Right cardiac atrium (tissue), 5 donors: ENCODE results near the gene CD2. TPM values are rescaled to one million over a fixed set of nuclear protein-coding genes. Genes with fewer than 3 reads are reported as not detected.
A peak's percentile ranks its signal among the peaks of the same experiment; 100 is the strongest.

ENCODE experiments used
- ATAC-seq, 2 donors: fragments of 200-7000 bp; cut with Tn5 transposase; one replicate each; pipeline versions ENCODE4 v1.8.0 to v1.9.1; 2020; ENCODE audit warnings: moderate library complexity in 2 of 2, mild to moderate bottlenecking in 1 of 2
- DNase-seq, 3 donors: peaks; one replicate each; pipeline ENCODE4 v3.0.0-alpha.2; 2020
- H3K27ac ChIP-seq: one replicate; pipeline ENCODE4 v1.5.1; 2013; ENCODE audit warnings: mild to moderate bottlenecking, low read length, control low read depth, moderate library complexity
- H3K27me3 ChIP-seq: one replicate; pipeline ENCODE4 v1.6.1; 2013; ENCODE audit not compliant: control insufficient read depth, insufficient read depth
- H3K4me1 ChIP-seq: one replicate; pipeline ENCODE4 v1.6.1; 2013; ENCODE audit warnings: low read length; ENCODE audit not compliant: control insufficient read depth, insufficient read depth
- H3K4me3 ChIP-seq: one replicate; pipeline ENCODE4 v1.5.1; 2013; ENCODE audit warnings: low read length, control low read depth
- H3K9me3 ChIP-seq: one replicate; pipeline ENCODE4 v1.6.1; 2013; ENCODE audit warnings: low read length; ENCODE audit not compliant: control insufficient read depth
- WGBS: extraction: QIAGEN DNeasy Blood & Tissue Kit; methylation state at CpG from one replicate; pipeline ENCODE4 v1.1.7; 2013; 5-methylcytosine and 5-hydroxymethylcytosine counted together
- intact Hi-C, 4 donors: fragments of 100-400 bp; cut with DNase I; formaldehyde crosslinking; loops; one replicate each; pipeline versions ENCODE4 v1.11.0 to v1.14.0; 2022 to 2023
- polyA plus RNA-seq: library from polyadenylated mRNA; stranded (reverse); fragments of 200-250 nt; gene quantifications from one replicate; pipeline ENCODE4 v1.2.3, GENCODE V29; 2013
- total RNA-seq, 4 donors: library from RNA; stranded (reverse); fragmentation: NEBNext Ultra II Directional; extraction: Animal tissue kit (Norgen Biotek cat#: 25700); gene quantifications; one replicate each; pipeline ENCODE4 v1.2.1, GENCODE V29; 2021
- donor health status: healthy with polysubstance abuse.
- donor health status: DM: no; HTN: yes; CAD: no.
- donor health status: DM: no; HTN: no; CAD: no.
- donor health status: DM: no; HTN: yes; CAD: no; lungs with severe emphysema.
- donor health status: DM: yes; HTN: yes; CAD: no.

CD2 gene
- total and polyA plus RNA-seq, 5 donors, result 0.59 to 2.6 (median 0.96) TPM

- 62% methylated on average over 5 of the region's 5 CpGs for WGBS
- intact Hi-C loops, result no loop called here
These were observed 20.5 kb upstream of the CD2 start for GRCh38 chr1:116733476-116734365.

DNA sequence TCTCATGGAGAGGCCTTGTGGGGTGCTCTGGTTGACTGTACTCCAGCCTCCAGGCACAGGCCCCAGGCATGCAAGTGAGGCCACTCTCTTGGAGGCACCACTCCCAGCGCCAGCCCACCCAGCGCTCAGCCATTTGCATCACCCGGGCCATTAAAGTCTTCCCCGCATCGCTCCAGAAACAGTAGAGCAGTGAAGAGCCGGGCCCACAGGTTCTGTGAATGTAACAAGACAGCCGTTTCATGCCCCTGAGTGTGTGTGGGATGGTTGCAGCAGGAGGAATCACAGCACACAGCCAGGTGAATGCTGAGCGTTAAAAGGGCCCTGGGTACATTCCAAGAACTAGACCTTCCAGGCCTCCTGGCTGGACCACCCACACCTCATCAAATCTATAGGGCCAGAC is 19.0 kb upstream of the CD2 start:
- Histone ChIP-seq H3K4me3 (no peak overlapping the region), H3K27ac (no peak overlapping the region), H3K9me3 (no peaks in the 10 kb centered on the region), H3K27me3 (no peaks in the 10 kb centered on the region), H3K4me1 (no peaks in the 10 kb centered on the region)
- intact Hi-C loops, result loop anchor here in 2 of 4 donors (5.0 kb wide), 1 partner anchor 322 kb away; no protein-coding TSS in a partner anchor
- DNase-seq, result no peak
- ATAC-seq, result no peak
- 82% methylated on average over 8 of the region's 8 CpGs for WGBS

More at GRCh38 chr1:116733476-116734365, 20.5 kb upstream of the CD2 start:
- DNase-seq (no peak), ATAC-seq (no peak)
- Histone ChIP-seq H3K4me3 (no peak overlapping the region), H3K27me3 (no peaks in the 10 kb centered on the region), H3K4me1 (no peaks in the 10 kb centered on the region), H3K27ac (no peak overlapping the region), H3K9me3 (no peaks in the 10 kb centered on the region)

GRCh38 chr1:116737020-116737854 is 17.0 kb upstream of the CD2 start:
- Histone ChIP-seq H3K4me3 (no peak overlapping the region), H3K4me1 (no peaks in the 10 kb centered on the region), H3K27me3 (no peaks in the 10 kb centered on the region), H3K9me3 (no peaks in the 10 kb centered on the region), H3K27ac (no peak overlapping the region)
- intact Hi-C loops, result loop anchor here in 3 of 4 donors (2.0 to 5.0 kb wide), 2 partner anchors 320 kb away; no protein-coding TSS in a partner anchor
- peak; percentile 43 to 79 (median 70) for DNase-seq
- ATAC-seq, result peak in 1 of 2 donors; percentile 74
- 51% methylated on average over 8 of the region's 8 CpGs for WGBS

DNA sequence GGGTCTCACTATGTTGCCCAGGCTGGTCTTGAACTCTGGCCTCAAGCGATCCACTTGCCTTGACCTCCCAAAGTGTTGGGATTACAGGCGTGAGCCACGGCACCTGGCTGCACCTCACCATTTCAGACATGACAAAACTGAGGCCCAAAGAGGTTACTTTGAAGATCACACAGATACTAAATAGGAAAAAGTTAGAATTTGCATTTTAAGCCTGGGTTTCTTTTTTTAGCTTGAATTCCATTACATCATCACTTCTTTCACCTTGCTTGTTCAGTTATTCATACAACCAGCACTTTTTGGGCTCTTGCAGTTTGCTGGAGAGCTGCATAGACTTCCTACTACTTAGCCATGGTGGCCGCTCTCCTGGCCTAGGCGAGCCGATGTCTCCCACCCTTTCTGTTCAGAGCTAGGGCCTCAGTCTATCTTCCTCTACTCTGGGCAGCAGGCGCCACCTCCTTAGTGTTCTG is 16.3 kb upstream of the CD2 start:
- no peak for DNase-seq
- Histone ChIP-seq H3K27me3 (no peaks in the 10 kb centered on the region), H3K4me1 (no peaks in the 10 kb centered on the region), H3K9me3 (no peaks in the 10 kb centered on the region), H3K4me3 (no peak overlapping the region), H3K27ac (no peak overlapping the region)
- ATAC-seq, result peak in 1 of 2 donors; percentile 34
- intact Hi-C loops, result loop anchor here in 3 of 4 donors (2.0 to 5.0 kb wide), 2 partner anchors 319 kb away; no protein-coding TSS in a partner anchor
- WGBS, result 93% methylated on average over 7 of the region's 7 CpGs

DNA sequence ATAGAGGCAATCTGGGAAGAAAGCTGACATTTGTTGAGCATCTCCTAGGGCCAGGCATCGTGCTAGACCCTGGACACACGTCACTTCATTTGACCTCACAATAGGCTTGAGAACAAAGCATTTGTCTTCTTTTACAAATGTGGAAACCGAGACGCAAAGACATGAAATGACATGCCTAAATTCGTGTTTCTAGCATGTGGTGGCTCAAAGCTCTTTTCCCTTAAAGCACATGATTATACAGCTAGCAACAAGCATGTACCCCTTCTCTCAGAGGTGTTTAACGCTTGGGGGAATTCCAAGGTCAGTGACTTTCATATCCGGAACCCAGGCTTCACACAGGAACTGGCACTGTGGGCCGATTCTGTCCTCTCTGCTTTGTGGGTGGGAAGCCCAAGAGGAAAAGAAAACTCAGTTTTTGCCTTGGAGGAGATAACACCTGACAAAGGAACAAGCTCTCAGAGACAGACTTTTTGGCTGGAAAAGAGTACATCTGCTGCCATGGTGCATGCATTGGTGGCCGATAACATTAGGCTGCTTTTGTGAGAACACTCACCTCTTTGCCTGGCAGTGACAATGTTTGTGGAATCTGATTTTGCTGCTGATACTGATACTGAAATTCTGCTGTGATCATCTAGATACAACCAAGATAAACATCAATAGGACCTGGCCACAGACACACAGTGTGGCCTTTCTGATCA is 15.4 kb upstream of the CD2 start:
- no peak for ATAC-seq
- H3K27ac ChIP-seq, result no peak overlapping the region
- H3K9me3 ChIP-seq, result peaks cover 3% of the 10 kb centered on the region
- 74% methylated on average over 9 of the region's 9 CpGs for WGBS
- intact Hi-C loops, result loop anchor here in 2 of 4 donors (5.0 kb wide), 1 partner anchor 318 kb away; no protein-coding TSS in a partner anchor
- DNase-seq, result no peak
- H3K4me3 ChIP-seq, result no peak overlapping the region
- no peaks in the 10 kb centered on the region for H3K27me3 ChIP-seq
- no peaks in the 10 kb centered on the region for H3K4me1 ChIP-seq

GRCh38 chr1:116739371-116740012 is 14.7 kb upstream of the CD2 start:
- H3K27me3 ChIP-seq, result no peaks in the 10 kb centered on the region
- H3K9me3 ChIP-seq, result peaks cover 3% of the 10 kb centered on the region
- H3K4me3 ChIP-seq, result no peak overlapping the region
- no peaks in the 10 kb centered on the region for H3K4me1 ChIP-seq
- ATAC-seq (no peak), DNase-seq (no peak)
- H3K27ac ChIP-seq, result no peak overlapping the region
- WGBS, result 84% methylated on average over 7 of the region's 7 CpGs
- intact Hi-C loops, result loop anchor here in 3 of 4 donors (5.0 kb wide), 1 partner anchor 318 kb away; no protein-coding TSS in a partner anchor

DNA sequence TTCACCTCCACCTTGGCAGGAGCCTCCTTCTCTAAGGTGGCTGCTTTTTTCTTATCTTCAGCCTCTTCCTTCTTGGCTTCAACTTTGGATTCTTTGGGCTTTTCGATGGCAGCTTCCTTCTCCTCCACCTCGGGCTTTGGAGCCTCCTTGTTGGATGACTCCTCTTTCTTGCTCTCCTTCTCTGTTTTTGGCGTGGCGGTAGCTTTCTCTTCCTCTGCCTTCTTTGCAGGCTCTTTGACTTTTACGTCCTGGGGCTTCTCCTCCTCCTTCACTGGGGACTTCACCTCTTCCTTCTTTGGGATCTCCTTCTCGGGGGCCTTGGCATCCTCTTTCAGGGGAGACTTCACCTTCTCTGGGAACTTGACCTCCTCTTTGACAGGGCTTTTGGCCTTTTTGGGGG is 13.9 kb upstream of the CD2 start:
- no peak overlapping the region for H3K4me3 ChIP-seq
- H3K27ac ChIP-seq, result no peak overlapping the region
- no peaks in the 10 kb centered on the region for H3K27me3 ChIP-seq
- no peak for DNase-seq
- peaks cover 3% of the 10 kb centered on the region for H3K9me3 ChIP-seq
- no peaks in the 10 kb centered on the region for H3K4me1 ChIP-seq
- ATAC-seq, result no peak
- 87% methylated on average over 6 of the region's 6 CpGs for WGBS
- intact Hi-C loops, result loop anchor here in 1 of 4 donors (5.0 kb wide), 1 partner anchor 317 kb away; no protein-coding TSS in a partner anchor

DNA sequence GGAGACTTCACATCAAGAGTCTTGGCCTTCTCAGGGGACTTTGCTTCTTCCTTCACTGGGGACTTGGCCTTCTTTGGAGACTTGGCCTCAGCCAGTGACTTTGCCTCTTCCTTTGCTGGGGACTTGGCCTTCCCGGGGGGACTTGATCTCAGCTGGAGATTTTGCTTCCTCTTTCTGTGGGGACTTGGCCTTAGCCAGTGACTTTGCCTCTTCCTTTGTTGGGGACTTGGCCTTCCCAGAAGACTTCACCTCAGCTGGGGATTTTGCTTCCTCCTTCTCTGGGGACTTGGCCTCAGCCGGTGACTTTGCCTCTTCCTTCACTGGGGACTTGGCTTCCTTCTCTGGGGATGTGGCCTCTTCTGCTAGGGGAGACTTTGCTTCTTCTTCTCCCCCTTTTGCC is 13.5 kb upstream of the CD2 start:
- ATAC-seq, result no peak
- peaks cover 3% of the 10 kb centered on the region for H3K9me3 ChIP-seq
- 74% methylated on average over 2 of the region's 2 CpGs for WGBS
- H3K27ac ChIP-seq, result no peak overlapping the region
- intact Hi-C loops, result loop anchor here in 1 of 4 donors (5.0 kb wide), 1 partner anchor 317 kb away; no protein-coding TSS in a partner anchor
- no peak for DNase-seq
- H3K4me3 ChIP-seq, result no peak overlapping the region
- H3K27me3 ChIP-seq, result no peaks in the 10 kb centered on the region
- no peaks in the 10 kb centered on the region for H3K4me1 ChIP-seq

- DNase-seq (no peak), ATAC-seq (no peak)
- Histone ChIP-seq H3K4me1 (no peaks in the 10 kb centered on the region), H3K4me3 (no peak overlapping the region), H3K27me3 (no peaks in the 10 kb centered on the region), H3K9me3 (peaks cover 3% of the 10 kb centered on the region), H3K27ac (no peak overlapping the region)
- WGBS, result 95% methylated on average over 42 of the region's 42 CpGs
- intact Hi-C loops, result loop anchor here in 1 of 4 donors (5.0 kb wide), 1 partner anchor 315 kb away; no protein-coding TSS in a partner anchor
These were observed 12.2 kb upstream of the CD2 start for GRCh38 chr1:116741836-116742565.
